LoVo (cell line): ENCODE results near the gene SLC25A12.
"Not testable (repeated sequence)": the region's sequence is repeated elsewhere in the genome, so short reads cannot be mapped to it uniquely, and the experiment has no call there.

ENCODE experiments used
- DNase-seq: peaks from one replicate; pipeline ENCODE4 v3.0.0-alpha.2; 2016; ENCODE audit warnings: low spot score

Gene SLC25A12

GRCh38 chr2:171824086-171824485 lies 70.0 kb downstream of the SLC25A12 start:
- no peak for DNase-seq

- no peak for DNase-seq
Measured at GRCh38 chr2:171822525-171823322, 71.3 kb downstream of the SLC25A12 start.

GRCh38 chr2:171819453-171819852 lies 74.6 kb downstream of the SLC25A12 start:
- no peak for DNase-seq

GRCh38 chr2:171814883-171815282 lies 79.2 kb downstream of the SLC25A12 start:
- no peak for DNase-seq

- DNase-seq, result no peak
Measured at GRCh38 chr2:171814174-171814573, 79.9 kb downstream of the SLC25A12 start.

GRCh38 chr2:171813729-171814128 lies 80.3 kb downstream of the SLC25A12 start:
- no peak for DNase-seq

- DNase-seq, result no peak
Measured at GRCh38 chr2:171813126-171813525, 80.9 kb downstream of the SLC25A12 start.

GRCh38 chr2:171811245-171811628 lies 82.8 kb downstream of the SLC25A12 start:
- no peak for DNase-seq

GRCh38 chr2:171810422-171811244 lies 83.4 kb downstream of the SLC25A12 start:
- no peak for DNase-seq

GRCh38 chr2:171808885-171809284 lies 85.2 kb downstream of the SLC25A12 start:
- DNase-seq, result not testable (repeated sequence)

GRCh38 chr2:171807831-171808393 lies 86.1 kb downstream of the SLC25A12 start:
- no peak for DNase-seq

- DNase-seq, result no peak
Measured at GRCh38 chr2:171807119-171807518, 86.9 kb downstream of the SLC25A12 start.

GRCh38 chr2:171804456-171804855 lies 89.6 kb downstream of the SLC25A12 start:
- no peak for DNase-seq

GRCh38 chr2:171803757-171804156 lies 90.3 kb downstream of the SLC25A12 start:
- no peak for DNase-seq

- DNase-seq, result no peak
Measured at GRCh38 chr2:171800639-171801038, 93.4 kb downstream of the SLC25A12 start.

GRCh38 chr2:171798156-171798820 lies 95.8 kb downstream of the SLC25A12 start:
- no peak for DNase-seq

- DNase-seq, result no peak
Measured at GRCh38 chr2:171794918-171795317, 99.1 kb downstream of the SLC25A12 start.

GRCh38 chr2:171793691-171794678 lies 100.1 kb downstream of the SLC25A12 start:
- DNase-seq, result no peak

GRCh38 chr2:171792886-171793580 lies 101.0 kb downstream of the SLC25A12 start:
- DNase-seq, result no peak

- no peak for DNase-seq
Measured at GRCh38 chr2:171792157-171792556, 101.9 kb downstream of the SLC25A12 start.
